ENCODE data around the gene PNLDC1.
"Not testable (repeated sequence)": the region's sequence is repeated elsewhere in the genome, so short reads cannot be mapped to it uniquely, and the experiment has no call there.

The PNLDC1 gene

GRCh38 chr6:159819932-159820640 lies 20.0 kb downstream of the PNLDC1 start:
- no peak for DNase-seq (ENCODE audit: low spot score)

- no peak for DNase-seq (ENCODE audit: low spot score)
These were observed 21.0 kb downstream of the PNLDC1 start for GRCh38 chr6:159821122-159821521.

GRCh38 chr6:159821726-159822125 lies 21.6 kb downstream of the PNLDC1 start:
- DNase-seq (ENCODE audit: low spot score), result no peak

- DNase-seq (ENCODE audit: low spot score), result no peak
These were observed 23.9 kb downstream of the PNLDC1 start for GRCh38 chr6:159823953-159824352.

GRCh38 chr6:159824690-159825089 lies 24.6 kb downstream of the PNLDC1 start:
- not testable (repeated sequence) for DNase-seq (ENCODE audit: low spot score)

- no peak for DNase-seq (ENCODE audit: low spot score)
These were observed 25.9 kb downstream of the PNLDC1 start for GRCh38 chr6:159826004-159826403.

- DNase-seq (ENCODE audit: low spot score), result no peak
These were observed 27.0 kb downstream of the PNLDC1 start for GRCh38 chr6:159826968-159827647.

- no peak for DNase-seq (ENCODE audit: low spot score)
These were observed 28.0 kb downstream of the PNLDC1 start for GRCh38 chr6:159828074-159828473.

GRCh38 chr6:159829526-159829925 lies 29.4 kb downstream of the PNLDC1 start:
- no peak for DNase-seq (ENCODE audit: low spot score)

GRCh38 chr6:159830501-159831372 lies 30.7 kb downstream of the PNLDC1 start:
- DNase-seq (ENCODE audit: low spot score), result no peak

GRCh38 chr6:159831373-159831679 lies 31.2 kb downstream of the PNLDC1 start:
- DNase-seq (ENCODE audit: low spot score), result no peak

GRCh38 chr6:159832946-159833345 lies 32.9 kb downstream of the PNLDC1 start:
- DNase-seq (ENCODE audit: low spot score), result no peak

- no peak for DNase-seq (ENCODE audit: low spot score)
These were observed 33.5 kb downstream of the PNLDC1 start for GRCh38 chr6:159833556-159833955.

GRCh38 chr6:159833997-159834603 lies 34.0 kb downstream of the PNLDC1 start:
- DNase-seq (ENCODE audit: low spot score), result no peak

GRCh38 chr6:159836718-159837490 lies 36.8 kb downstream of the PNLDC1 start:
- DNase-seq (ENCODE audit: low spot score), result no peak

- no peak for DNase-seq (ENCODE audit: low spot score)
These were observed 37.4 kb downstream of the PNLDC1 start for GRCh38 chr6:159837511-159837910.

- no peak for DNase-seq (ENCODE audit: low spot score)
These were observed 38.1 kb downstream of the PNLDC1 start for GRCh38 chr6:159838020-159838744.

GRCh38 chr6:159842035-159842434 lies 42.0 kb downstream of the PNLDC1 start:
- peak; percentile 39 for DNase-seq (ENCODE audit: low spot score)

GRCh38 chr6:159844737-159845645 lies 44.9 kb downstream of the PNLDC1 start:
- no peak for DNase-seq (ENCODE audit: low spot score)

- not testable (repeated sequence) for DNase-seq (ENCODE audit: low spot score)
These were observed 48.5 kb downstream of the PNLDC1 start for GRCh38 chr6:159848552-159848951.

Data from HuH-7.5 (cell line).